ENCODE results near the gene CDC42EP1. TPM values are rescaled to one million over a fixed set of nuclear protein-coding genes. Genes with fewer than 3 reads are reported as not detected.

CDC42EP1 gene
- polyA plus RNA-seq, 1 of the 3 experiments (the other 2 are of a cell fraction) = 24.9 TPM

- Histone ChIP-seq H4K20me1 (ENCODE audit: insufficient read depth) (peaks cover 63% of the 10 kb centered on the region), H3K4me3 (ENCODE audit: low read depth in 2 of 2, low read length in 1 of 2) (peak overlapping the region in 1 of 2 experiments; percentile 54; a peak in 2 of 4 replicates)
- peak; percentile 89; the same call in 1 of the 2 replicates for TF ChIP-seq SIN3A (IDR thresholded peaks at IDR 0.05; ENCODE audit: borderline replicate concordance, low read depth, low read length)
- no peak for TF ChIP-seq TEAD4 (IDR thresholded peaks at IDR 0.05; ENCODE audit: borderline replicate concordance, insufficient read depth)
- TF ChIP-seq REST (IDR thresholded peaks at IDR 0.05; ENCODE audit: low read depth, low read length) = peak; percentile 69; the same call in 1 of the 2 replicates
- TF ChIP-seq RCOR1 (IDR thresholded peaks at IDR 0.05; ENCODE audit: low read length) = no peak
- no peak for TF ChIP-seq USF2 (IDR thresholded peaks at IDR 0.05; ENCODE audit: borderline replicate concordance, low read depth, low read length)
- no peak for TF ChIP-seq SMC3 (IDR thresholded peaks at IDR 0.05; ENCODE audit: low read depth, low read length)
- TF ChIP-seq RAD21 (IDR thresholded peaks at IDR 0.05; ENCODE audit: low read length) = no peak
- peak; percentile 87 for TF ChIP-seq JUND (IDR thresholded peaks at IDR 0.05)
- TF ChIP-seq FOSL2 (IDR thresholded peaks at IDR 0.05; ENCODE audit: borderline replicate concordance, low read depth) = peak; percentile 90
- no peak for TF ChIP-seq FOXM1 (IDR thresholded peaks at IDR 0.05; ENCODE audit: low read depth)
- no peak for TF ChIP-seq RXRA (IDR thresholded peaks at IDR 0.05; ENCODE audit: borderline replicate concordance, low read depth)
- TF ChIP-seq EZH2phosphoT487 (IDR thresholded peaks at IDR 0.05; ENCODE audit: borderline replicate concordance, low read depth) = no peak
- TF ChIP-seq GABPA (IDR thresholded peaks at IDR 0.05; ENCODE audit: low read depth) = no peak
- no peak for TF ChIP-seq FOXJ3 (CRISPR knock-in tag; IDR thresholded peaks at IDR 0.05)
- peak; percentile 70 for TF ChIP-seq PBX3 (IDR thresholded peaks at IDR 0.05)
- 0 out of 2 replicates have a peak, but pooled peaks have one; percentile 1 for TF ChIP-seq USF1 (IDR thresholded peaks at IDR 0.05; ENCODE audit: borderline replicate concordance, low read depth)
- peak; percentile 93 for TF ChIP-seq MAX (IDR thresholded peaks at IDR 0.05; ENCODE audit: low read depth)
- no peak for TF ChIP-seq MXI1 (IDR thresholded peaks at IDR 0.05; ENCODE audit: low read depth, low read length)
- TF ChIP-seq MEF2A (IDR thresholded peaks at IDR 0.05; ENCODE audit: borderline replicate concordance, low read depth) = no peak
- no peak for TF ChIP-seq TAF1 (IDR thresholded peaks at IDR 0.05; ENCODE audit: borderline replicate concordance, low read depth, low read length)
- no peak for TF ChIP-seq POLR2AphosphoS5 (IDR thresholded peaks at IDR 0.05; ENCODE audit: low read depth, low read length)
- TF ChIP-seq EP300 (IDR thresholded peaks at IDR 0.05; ENCODE audit: borderline replicate concordance in 1 of 2, low read depth in 1 of 2, low read length in 1 of 2) = peak in 1 of 2 experiments; percentile 43; a peak in 1 of 4 replicates
- TF ChIP-seq CTCF (IDR thresholded peaks at IDR 0.05) = no peak
These were observed 3.1 kb downstream of the CDC42EP1 start for GRCh38 chr22:37563153-37564081.

More at GRCh38 chr22:37563153-37564081, 3.1 kb downstream of the CDC42EP1 start:
- peak overlapping the region; percentile 99 for H3K4me2 ChIP-seq
- H3K9ac ChIP-seq = peak overlapping the region; percentile 98
- H3K79me2 ChIP-seq (ENCODE audit: insufficient read depth) = peaks cover 75% of the 10 kb centered on the region
- H3F3A ChIP-seq (replicated peaks; ENCODE audit: insufficient read depth) = peaks cover 40% of the 10 kb centered on the region
- POLR2A ChIA-PET = no interaction called here
- H3K4me1 ChIP-seq (ENCODE audit: control insufficient read depth in 1 of 2, insufficient read depth in 2 of 2, low read depth in 1 of 2, low read length in 1 of 2) = peaks cover 10 to 28% of the 10 kb centered on the region in 2 experiments; a peak in 3 of 4 replicates
- H3K27me3 ChIP-seq (ENCODE audit: insufficient read depth) = no peaks in the 10 kb centered on the region
- CTCF ChIA-PET = interaction anchor here (0.9 to 20.5 kb wide), 9 partner anchors 16 to 172 kb away, joined by 3 to 647 read pairs (median 7); partner anchors contain the start of gene LGALS2
- H3K9me3 ChIP-seq = no peaks in the 10 kb centered on the region
- no peaks in the 10 kb centered on the region for H3K9me2 ChIP-seq
- DNase-seq = no peak
- H3K36me3 ChIP-seq (replicated peaks in 1 of 2; ENCODE audit: control insufficient read depth in 1 of 2, insufficient read depth in 2 of 2, low read length in 1 of 2) = peaks cover 7 to 19% of the 10 kb centered on the region in 2 experiments
- WGBS (ENCODE audit: low lambda C conversion rate) = 17% methylated on average over 10 of the region's 14 CpGs
- H3K27ac ChIP-seq (ENCODE audit: low read depth in 2 of 2, low read length in 1 of 2) = peak overlapping the region in 1 of 2 experiments; percentile 96; a peak in 2 of 4 replicates
- H2AFZ ChIP-seq (ENCODE audit: low read depth) = no peak overlapping the region

All from SK-N-SH (cell line).